ENCODE measurements around the gene ZNF683.
"Not testable (repeated sequence)": the region's sequence is repeated elsewhere in the genome, so short reads cannot be mapped to it uniquely, and the experiment has no call there.

The ZNF683 gene

DNA sequence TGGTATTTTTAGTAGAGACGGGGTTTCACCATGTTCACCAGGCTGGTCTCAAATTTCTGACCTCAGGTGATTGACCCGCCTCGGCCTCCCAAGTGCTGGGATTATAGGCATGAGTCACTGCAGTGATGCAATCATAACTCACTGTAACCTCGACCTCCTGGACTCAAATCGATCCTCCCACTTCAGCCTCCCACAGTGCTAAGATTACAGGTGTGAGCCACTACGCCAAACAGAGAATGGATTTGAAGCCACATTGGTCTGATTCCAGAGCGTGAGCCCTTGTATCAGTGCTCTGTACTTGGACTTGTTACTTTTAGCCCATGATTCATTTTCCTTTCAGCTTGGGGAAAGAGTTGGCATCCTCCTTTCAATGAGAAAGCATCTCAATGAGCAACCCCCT, 14.9 kb upstream of the ZNF683 start (continued):
- TF ChIP-seq ZNF302 (tag by site-specific recombination; IDR thresholded peaks at IDR 0.05; ENCODE audit: low read depth) (no peak), ZNF133 (tag by site-specific recombination; IDR thresholded peaks at IDR 0.05) (no peak), GLIS2 (tag by site-specific recombination; IDR thresholded peaks at IDR 0.05) (peak; percentile 80), ZNF521 (tag by site-specific recombination; IDR thresholded peaks at IDR 0.05) (no peak), GFI1B (tag by site-specific recombination; IDR thresholded peaks at IDR 0.05) (peak; percentile 60), SALL2 (tag by site-specific recombination; IDR thresholded peaks at IDR 0.05; ENCODE audit: borderline replicate concordance) (no peak), YY1 (tag by site-specific recombination; IDR thresholded peaks at IDR 0.05) (no peak), ZNF155 (tag by site-specific recombination; IDR thresholded peaks at IDR 0.05) (no peak), ZNF391 (tag by site-specific recombination; IDR thresholded peaks at IDR 0.05; ENCODE audit: borderline replicate concordance, low read depth) (no peak), YY2 (tag by site-specific recombination; IDR thresholded peaks at IDR 0.05) (no peak), ZNF623 (tag by site-specific recombination; IDR thresholded peaks at IDR 0.05) (no peak), MYNN (tag by site-specific recombination; IDR thresholded peaks at IDR 0.05; ENCODE audit: borderline replicate concordance) (no peak), ZNF174 (tag by site-specific recombination; IDR thresholded peaks at IDR 0.05) (no peak), ZNF785 (tag by site-specific recombination; IDR thresholded peaks at IDR 0.05) (no peak)
- TF ChIP-seq, protein P1, sequence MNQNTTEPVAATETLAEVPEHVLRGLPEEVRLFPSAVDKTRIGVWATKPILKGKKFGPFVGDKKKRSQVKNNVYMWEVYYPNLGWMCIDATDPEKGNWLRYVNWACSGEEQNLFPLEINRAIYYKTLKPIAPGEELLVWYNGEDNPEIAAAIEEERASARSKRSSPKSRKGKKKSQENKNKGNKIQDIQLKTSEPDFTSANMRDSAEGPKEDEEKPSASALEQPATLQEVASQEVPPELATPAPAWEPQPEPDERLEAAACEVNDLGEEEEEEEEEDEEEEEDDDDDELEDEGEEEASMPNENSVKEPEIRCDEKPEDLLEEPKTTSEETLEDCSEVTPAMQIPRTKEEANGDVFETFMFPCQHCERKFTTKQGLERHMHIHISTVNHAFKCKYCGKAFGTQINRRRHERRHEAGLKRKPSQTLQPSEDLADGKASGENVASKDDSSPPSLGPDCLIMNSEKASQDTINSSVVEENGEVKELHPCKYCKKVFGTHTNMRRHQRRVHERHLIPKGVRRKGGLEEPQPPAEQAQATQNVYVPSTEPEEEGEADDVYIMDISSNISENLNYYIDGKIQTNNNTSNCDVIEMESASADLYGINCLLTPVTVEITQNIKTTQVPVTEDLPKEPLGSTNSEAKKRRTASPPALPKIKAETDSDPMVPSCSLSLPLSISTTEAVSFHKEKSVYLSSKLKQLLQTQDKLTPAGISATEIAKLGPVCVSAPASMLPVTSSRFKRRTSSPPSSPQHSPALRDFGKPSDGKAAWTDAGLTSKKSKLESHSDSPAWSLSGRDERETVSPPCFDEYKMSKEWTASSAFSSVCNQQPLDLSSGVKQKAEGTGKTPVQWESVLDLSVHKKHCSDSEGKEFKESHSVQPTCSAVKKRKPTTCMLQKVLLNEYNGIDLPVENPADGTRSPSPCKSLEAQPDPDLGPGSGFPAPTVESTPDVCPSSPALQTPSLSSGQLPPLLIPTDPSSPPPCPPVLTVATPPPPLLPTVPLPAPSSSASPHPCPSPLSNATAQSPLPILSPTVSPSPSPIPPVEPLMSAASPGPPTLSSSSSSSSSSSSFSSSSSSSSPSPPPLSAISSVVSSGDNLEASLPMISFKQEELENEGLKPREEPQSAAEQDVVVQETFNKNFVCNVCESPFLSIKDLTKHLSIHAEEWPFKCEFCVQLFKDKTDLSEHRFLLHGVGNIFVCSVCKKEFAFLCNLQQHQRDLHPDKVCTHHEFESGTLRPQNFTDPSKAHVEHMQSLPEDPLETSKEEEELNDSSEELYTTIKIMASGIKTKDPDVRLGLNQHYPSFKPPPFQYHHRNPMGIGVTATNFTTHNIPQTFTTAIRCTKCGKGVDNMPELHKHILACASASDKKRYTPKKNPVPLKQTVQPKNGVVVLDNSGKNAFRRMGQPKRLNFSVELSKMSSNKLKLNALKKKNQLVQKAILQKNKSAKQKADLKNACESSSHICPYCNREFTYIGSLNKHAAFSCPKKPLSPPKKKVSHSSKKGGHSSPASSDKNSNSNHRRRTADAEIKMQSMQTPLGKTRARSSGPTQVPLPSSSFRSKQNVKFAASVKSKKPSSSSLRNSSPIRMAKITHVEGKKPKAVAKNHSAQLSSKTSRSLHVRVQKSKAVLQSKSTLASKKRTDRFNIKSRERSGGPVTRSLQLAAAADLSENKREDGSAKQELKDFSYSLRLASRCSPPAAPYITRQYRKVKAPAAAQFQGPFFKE (tag by site-specific recombination; IDR thresholded peaks at IDR 0.05; ENCODE audit: borderline replicate concordance): no peak
- TF ChIP-seq, protein P2, sequence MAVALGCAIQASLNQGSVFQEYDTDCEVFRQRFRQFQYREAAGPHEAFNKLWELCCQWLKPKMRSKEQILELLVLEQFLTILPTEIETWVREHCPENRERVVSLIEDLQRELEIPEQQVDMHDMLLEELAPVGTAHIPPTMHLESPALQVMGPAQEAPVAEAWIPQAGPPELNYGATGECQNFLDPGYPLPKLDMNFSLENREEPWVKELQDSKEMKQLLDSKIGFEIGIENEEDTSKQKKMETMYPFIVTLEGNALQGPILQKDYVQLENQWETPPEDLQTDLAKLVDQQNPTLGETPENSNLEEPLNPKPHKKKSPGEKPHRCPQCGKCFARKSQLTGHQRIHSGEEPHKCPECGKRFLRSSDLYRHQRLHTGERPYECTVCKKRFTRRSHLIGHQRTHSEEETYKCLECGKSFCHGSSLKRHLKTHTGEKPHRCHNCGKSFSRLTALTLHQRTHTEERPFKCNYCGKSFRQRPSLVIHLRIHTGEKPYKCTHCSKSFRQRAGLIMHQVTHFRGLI (tag by site-specific recombination; IDR thresholded peaks at IDR 0.05): no peak

DNA sequence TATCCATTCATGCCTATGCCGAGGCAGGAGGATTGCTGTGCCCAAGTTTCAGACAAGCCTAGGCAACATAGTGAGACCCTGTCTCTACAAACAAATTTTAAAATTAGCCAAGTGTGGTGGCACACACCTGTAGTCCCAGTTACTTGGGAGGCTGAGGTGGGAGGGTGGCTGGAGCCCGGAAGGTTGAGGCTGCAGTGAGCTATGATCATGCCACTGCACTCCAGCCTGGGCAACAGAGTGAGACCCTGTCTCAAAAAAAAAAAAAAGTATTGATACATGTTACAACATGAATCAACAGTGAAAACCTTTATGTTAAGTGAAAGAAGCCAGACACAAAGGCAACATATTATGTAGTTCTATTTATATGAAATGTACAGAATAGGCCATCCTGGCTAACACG, 12.5 kb upstream of the ZNF683 start:
- H3K4me1 ChIP-seq (ENCODE audit: control insufficient read depth, insufficient read depth, low read length); CTCF ChIA-PET; POLR2A ChIA-PET; H3K36me3 ChIP-seq (ENCODE audit: control insufficient read depth in 2 of 2, insufficient read depth in 1 of 2, low read length in 2 of 2); H3K27ac ChIP-seq (ENCODE audit: extremely low read depth, low read depth, low read length); H3K4me3 ChIP-seq (ENCODE audit: low read depth, low read length); H3K9me3 ChIP-seq (ENCODE audit: control insufficient read depth, insufficient read depth, low read depth, low read length): not testable (repeated sequence)
- TF ChIP-seq ZNF121 (tag by site-specific recombination; IDR thresholded peaks at IDR 0.05): 0 out of 2 replicates have a peak, but pooled peaks have one; percentile 32

DNA sequence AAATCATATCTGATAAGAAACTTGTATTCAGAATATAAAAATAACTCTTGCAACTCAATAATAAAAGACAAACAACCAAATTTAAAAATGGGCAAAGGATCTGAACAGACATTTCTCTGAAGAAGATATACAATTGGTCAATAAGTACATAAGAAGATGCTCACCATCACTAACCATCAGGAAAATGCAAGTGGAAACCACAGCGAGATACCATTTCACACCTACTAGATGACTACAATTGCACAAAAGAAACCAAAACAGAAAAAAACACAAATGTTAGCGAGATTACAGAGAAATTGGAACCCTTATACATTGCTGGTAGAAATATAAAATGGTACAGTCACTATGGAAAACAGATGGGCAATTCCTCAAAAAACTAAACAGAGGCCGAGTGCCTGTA, 11.5 kb upstream of the ZNF683 start:
- Histone ChIP-seq H3K36me3 (ENCODE audit: control insufficient read depth in 2 of 2, insufficient read depth in 1 of 2, low read length in 2 of 2) (no peaks in the 10 kb centered on the region), H3K4me1 (ENCODE audit: control insufficient read depth, insufficient read depth, low read length) (no peaks in the 10 kb centered on the region), H3K27ac (ENCODE audit: extremely low read depth, low read depth, low read length) (no peak overlapping the region), H3K9me3 (ENCODE audit: control insufficient read depth, insufficient read depth, low read depth, low read length) (no peaks in the 10 kb centered on the region), H3K4me3 (ENCODE audit: low read depth, low read length) (no peak overlapping the region)
- ChIA-PET POLR2A (no interaction called here), CTCF (interaction anchor here (0.6 kb wide), 1 partner anchor 156 kb away, joined by 3 read pairs; no protein-coding TSS in a partner anchor)
- TF ChIP-seq ZNF561 (tag by site-specific recombination; IDR thresholded peaks at IDR 0.05; ENCODE audit: borderline replicate concordance): no peak
- no peak for TF ChIP-seq ZFP41 (tag by site-specific recombination; IDR thresholded peaks at IDR 0.05; ENCODE audit: borderline replicate concordance)
- TF ChIP-seq HOXA7 (CRISPR knock-in tag; IDR thresholded peaks at IDR 0.05; ENCODE audit: borderline replicate concordance): no peak
- TF ChIP-seq GFI1B (tag by site-specific recombination; IDR thresholded peaks at IDR 0.05): no peak
- no peak for TF ChIP-seq GLI4 (tag by site-specific recombination; IDR thresholded peaks at IDR 0.05)
- TF ChIP-seq HOXD13 (CRISPR knock-in tag; IDR thresholded peaks at IDR 0.05; ENCODE audit: borderline replicate concordance): no peak
- no peak for TF ChIP-seq ZNF791 (tag by site-specific recombination; IDR thresholded peaks at IDR 0.05)
- no peak for TF ChIP-seq ZNF302 (tag by site-specific recombination; IDR thresholded peaks at IDR 0.05; ENCODE audit: low read depth)
- no peak for TF ChIP-seq ZNF169 (tag by site-specific recombination; IDR thresholded peaks at IDR 0.05)
- TF ChIP-seq, protein P3, sequence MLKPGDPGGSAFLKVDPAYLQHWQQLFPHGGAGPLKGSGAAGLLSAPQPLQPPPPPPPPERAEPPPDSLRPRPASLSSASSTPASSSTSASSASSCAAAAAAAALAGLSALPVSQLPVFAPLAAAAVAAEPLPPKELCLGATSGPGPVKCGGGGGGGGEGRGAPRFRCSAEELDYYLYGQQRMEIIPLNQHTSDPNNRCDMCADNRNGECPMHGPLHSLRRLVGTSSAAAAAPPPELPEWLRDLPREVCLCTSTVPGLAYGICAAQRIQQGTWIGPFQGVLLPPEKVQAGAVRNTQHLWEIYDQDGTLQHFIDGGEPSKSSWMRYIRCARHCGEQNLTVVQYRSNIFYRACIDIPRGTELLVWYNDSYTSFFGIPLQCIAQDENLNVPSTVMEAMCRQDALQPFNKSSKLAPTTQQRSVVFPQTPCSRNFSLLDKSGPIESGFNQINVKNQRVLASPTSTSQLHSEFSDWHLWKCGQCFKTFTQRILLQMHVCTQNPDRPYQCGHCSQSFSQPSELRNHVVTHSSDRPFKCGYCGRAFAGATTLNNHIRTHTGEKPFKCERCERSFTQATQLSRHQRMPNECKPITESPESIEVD (tag by site-specific recombination; IDR thresholded peaks at IDR 0.05): no peak
- no peak for TF ChIP-seq ZSCAN30 (tag by site-specific recombination; IDR thresholded peaks at IDR 0.05)
- no peak for TF ChIP-seq ZNF514 (tag by site-specific recombination; IDR thresholded peaks at IDR 0.05)
